Stimulated activated memory B cell treated with anti-CD40 and anti-IgM and Interleukin-4, amounts not matched to agents 10 μg/mL and 1 μg/mL and 100 μg/mL, for 72 hours (primary cell): ENCODE measurements around the gene F12.
A peak's percentile ranks its signal among the peaks of the same experiment; 100 is the strongest.
"Not testable (repeated sequence)": the region's sequence is repeated elsewhere in the genome, so short reads cannot be mapped to it uniquely, and the experiment has no call there.

Experiments
- ATAC-seq: fragments of 150-1000 bp; cut with Tn5 transposase; 2 replicates; pipeline ENCODE4 v1.10.0; 2021
- H3K27ac Mint-ChIP-seq: one replicate; pipeline ENCODE4 v1.8.0; 2022; ENCODE audit warnings: mild to moderate bottlenecking, mixed read lengths
- H3K27me3 Mint-ChIP-seq: one replicate; pipeline ENCODE4 v1.8.0; 2022; ENCODE audit warnings: mixed read lengths
- H3K36me3 Mint-ChIP-seq: one replicate; pipeline ENCODE4 v1.8.0; 2022; ENCODE audit warnings: mixed read lengths
- H3K4me1 Mint-ChIP-seq: one replicate; pipeline ENCODE4 v1.8.0; 2022; ENCODE audit warnings: mixed read lengths
- H3K4me3 Mint-ChIP-seq: one replicate; pipeline ENCODE4 v1.8.0; 2022; ENCODE audit warnings: mild to moderate bottlenecking, moderate library complexity, mixed read lengths
- H3K9me3 Mint-ChIP-seq: one replicate; pipeline ENCODE4 v1.8.0; 2022; ENCODE audit warnings: mixed read lengths

The F12 gene

DNA sequence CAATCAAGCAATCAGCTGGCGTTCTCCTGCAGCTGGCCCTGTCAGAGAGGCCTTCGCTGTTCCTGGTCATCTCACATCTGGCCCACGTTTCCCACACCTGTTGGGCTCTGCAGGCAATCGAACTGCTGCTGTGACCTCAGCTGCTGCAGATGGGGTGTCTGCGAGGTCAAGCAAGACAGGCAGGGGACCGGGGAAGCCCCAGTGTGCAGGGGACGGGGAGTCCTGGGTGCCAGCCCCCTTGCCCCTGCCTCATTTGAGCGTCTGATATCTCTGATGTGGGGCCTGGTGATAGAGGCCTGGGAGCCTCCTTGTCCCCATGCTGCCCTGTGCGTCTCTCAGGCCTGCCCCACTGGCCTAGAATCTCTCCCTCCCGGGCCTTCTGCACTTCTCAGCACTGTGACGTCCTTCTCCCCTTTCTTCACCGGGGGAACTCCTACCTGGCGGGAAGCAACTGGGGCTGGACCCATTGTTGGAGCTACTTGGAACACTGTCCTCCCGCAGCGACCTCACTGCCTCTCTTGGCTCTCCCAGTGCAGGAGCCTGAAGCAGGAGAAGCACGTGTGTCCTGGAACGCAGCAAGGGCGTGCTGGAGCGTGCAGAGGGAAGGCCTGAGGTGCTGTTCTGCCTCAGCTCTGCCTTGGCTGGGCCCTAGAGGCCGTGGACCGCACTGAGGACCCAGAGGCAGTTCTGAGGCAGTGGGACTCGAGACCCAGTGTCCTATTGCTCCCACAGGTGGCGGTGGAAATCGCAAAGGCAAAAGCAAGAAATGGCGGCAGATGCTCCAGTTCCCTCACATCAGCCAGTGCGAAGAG is 21.0 kb upstream of the F12 start:
- Mint-ChIP-seq H3K36me3 (peaks cover 20% of the 10 kb centered on the region), H3K4me1 (peaks cover 69% of the 10 kb centered on the region), H3K9me3 (no peaks in the 10 kb centered on the region), H3K4me3 (peak overlapping the region; percentile 92), H3K27me3 (no peaks in the 10 kb centered on the region), H3K27ac (peak overlapping the region; percentile 71)
- ATAC-seq = no peak

DNA sequence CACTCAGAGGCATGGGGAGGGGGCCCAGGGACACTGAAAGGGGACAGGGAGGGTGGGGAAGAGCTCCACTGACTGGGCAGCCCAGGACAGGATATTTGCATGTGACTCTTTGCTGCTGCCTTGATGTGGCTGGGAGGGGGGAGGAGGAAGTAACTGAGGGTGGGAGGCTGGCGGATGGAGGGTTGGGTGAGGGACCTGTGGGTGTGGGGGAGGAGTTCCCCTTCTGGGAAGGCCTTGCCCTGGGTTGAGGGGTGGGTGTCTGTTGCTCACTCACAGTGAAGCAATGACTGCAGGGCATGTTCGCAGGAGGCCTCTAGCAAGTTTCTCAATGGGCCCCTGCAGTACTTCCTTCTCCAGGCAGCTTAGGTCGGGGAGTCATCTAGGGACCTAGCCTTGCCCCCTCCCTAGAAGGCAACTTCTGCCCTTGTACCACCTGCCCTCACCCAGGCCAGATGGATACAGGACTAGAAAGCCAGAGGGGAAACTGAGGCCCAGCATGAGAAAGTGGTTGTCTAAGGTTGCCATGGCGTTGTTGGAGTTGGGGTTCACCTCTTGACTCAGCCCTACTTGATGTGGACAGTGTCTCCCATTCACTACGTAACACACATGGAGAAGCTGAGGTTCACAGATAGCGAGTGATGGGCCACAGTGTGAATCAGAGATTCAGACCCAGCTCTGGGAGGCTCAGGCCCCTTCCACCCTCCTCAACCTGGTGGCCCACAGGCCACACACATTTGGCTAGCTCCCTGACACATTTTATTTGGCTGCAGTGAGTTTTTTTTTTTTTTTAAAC is 20.1 kb upstream of the F12 start:
- ATAC-seq = no peak
- H3K4me1 Mint-ChIP-seq = peaks cover 75% of the 10 kb centered on the region
- peak overlapping the region; percentile 92 for H3K4me3 Mint-ChIP-seq
- H3K27me3 Mint-ChIP-seq = no peaks in the 10 kb centered on the region
- H3K36me3 Mint-ChIP-seq = peaks cover 20% of the 10 kb centered on the region
- peak overlapping the region; percentile 71 for H3K27ac Mint-ChIP-seq
- no peaks in the 10 kb centered on the region for H3K9me3 Mint-ChIP-seq

DNA sequence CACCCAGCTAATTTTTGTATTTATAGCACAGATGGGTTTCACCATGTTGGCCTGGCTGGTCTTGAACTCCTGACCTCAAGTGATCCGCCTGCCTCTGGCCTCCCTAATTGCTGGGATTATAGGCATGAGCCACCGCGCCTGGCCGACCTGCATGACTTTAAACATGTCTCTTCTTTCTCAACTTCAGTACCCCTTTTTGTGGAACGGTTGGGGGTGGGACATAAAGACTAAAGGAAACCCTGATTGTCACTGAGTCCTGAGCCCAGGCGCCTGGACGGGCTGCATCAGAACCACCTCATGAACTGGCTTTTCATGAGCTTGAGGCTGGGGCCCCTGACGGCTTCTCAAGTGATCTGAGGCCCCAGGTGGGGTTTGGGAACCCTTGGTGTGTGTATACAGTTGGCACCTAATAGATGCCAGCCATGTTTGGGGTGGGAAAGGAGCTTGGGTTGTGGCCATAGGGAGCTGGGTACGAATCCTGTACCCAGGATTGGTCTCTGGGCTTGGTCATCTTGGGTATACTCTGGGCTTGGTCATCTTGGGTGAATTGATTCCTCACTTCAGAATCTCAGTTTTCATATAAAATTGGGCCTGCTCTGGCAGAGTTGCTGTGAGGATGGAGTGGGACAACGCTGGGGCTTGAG is 19.3 kb upstream of the F12 start:
- H3K4me3 Mint-ChIP-seq = peak overlapping the region; percentile 92
- no peak for ATAC-seq
- H3K36me3 Mint-ChIP-seq = peaks cover 20% of the 10 kb centered on the region
- H3K4me1 Mint-ChIP-seq = peaks cover 75% of the 10 kb centered on the region
- peak overlapping the region; percentile 71 for H3K27ac Mint-ChIP-seq
- H3K27me3 Mint-ChIP-seq = no peaks in the 10 kb centered on the region
- H3K9me3 Mint-ChIP-seq = no peaks in the 10 kb centered on the region

DNA sequence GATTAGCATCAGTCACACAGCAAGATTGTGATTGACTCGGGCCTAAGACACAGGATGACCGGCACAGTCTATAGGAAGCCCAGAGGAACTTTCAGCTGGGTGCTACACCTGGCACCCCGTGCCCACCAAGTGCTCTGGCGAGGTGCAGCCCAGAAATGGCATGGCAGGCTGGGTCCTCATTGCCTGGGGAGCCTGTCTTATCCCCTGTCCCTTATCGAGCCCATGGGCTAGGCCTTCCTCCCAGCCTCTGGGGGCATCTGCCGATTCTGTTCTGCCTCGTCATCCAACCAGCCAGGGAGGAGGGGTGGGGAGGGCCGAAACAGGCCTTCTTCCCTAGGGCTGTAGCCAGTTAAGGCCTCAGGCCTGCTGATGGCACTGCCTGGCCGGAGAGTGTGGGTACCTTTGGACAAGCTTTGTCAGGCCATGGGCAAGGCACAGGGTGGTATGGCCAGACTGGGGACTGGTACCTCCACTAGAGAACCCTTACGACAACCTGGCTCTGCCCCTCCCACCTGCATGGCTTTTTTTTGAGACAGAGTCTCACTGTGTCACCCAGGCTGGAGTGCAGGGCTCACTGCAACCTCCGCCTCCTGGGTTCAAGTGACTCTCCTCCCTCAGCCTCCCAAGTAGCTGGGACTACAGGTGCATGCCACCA is 18.7 kb upstream of the F12 start:
- Mint-ChIP-seq H3K9me3 (no peaks in the 10 kb centered on the region), H3K27ac (peak overlapping the region; percentile 71), H3K36me3 (peaks cover 14% of the 10 kb centered on the region), H3K27me3 (no peaks in the 10 kb centered on the region), H3K4me1 (peaks cover 71% of the 10 kb centered on the region), H3K4me3 (peak overlapping the region; percentile 92)
- ATAC-seq = no peak

DNA sequence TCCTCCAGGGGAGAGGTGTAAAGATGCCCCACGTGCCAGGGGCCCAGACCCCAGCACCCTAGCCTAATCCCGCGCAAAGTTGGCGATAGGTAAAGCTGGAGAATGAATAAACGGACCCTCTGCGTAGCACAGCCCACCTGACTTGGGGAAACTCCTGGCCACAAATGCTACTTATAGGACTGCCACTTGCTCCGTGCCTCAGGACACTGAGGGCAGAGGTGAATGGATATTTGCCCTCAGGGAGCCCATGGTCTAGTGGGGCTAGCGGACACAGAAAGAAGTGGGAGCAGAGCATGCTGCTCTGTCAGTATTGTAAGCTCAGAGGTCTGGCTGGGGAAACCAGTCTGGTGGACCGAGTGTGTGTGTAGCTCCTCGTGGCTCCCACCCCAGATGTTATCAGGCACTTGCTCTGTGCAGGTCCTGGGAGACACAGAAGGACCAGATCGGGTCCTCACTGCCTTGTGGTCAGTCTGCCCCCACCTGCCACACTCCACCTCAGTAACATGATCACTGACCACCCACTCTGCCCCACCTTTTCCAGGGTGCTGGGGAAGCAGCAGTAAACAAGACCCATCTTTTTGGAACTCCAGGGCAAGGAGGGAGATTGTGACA is 18.0 kb upstream of the F12 start:
- no peak for ATAC-seq
- Mint-ChIP-seq H3K36me3 (peaks cover 10% of the 10 kb centered on the region), H3K4me1 (peaks cover 65% of the 10 kb centered on the region), H3K27ac (peak overlapping the region; percentile 71), H3K9me3 (no peaks in the 10 kb centered on the region), H3K4me3 (peak overlapping the region; percentile 92), H3K27me3 (no peaks in the 10 kb centered on the region)

DNA sequence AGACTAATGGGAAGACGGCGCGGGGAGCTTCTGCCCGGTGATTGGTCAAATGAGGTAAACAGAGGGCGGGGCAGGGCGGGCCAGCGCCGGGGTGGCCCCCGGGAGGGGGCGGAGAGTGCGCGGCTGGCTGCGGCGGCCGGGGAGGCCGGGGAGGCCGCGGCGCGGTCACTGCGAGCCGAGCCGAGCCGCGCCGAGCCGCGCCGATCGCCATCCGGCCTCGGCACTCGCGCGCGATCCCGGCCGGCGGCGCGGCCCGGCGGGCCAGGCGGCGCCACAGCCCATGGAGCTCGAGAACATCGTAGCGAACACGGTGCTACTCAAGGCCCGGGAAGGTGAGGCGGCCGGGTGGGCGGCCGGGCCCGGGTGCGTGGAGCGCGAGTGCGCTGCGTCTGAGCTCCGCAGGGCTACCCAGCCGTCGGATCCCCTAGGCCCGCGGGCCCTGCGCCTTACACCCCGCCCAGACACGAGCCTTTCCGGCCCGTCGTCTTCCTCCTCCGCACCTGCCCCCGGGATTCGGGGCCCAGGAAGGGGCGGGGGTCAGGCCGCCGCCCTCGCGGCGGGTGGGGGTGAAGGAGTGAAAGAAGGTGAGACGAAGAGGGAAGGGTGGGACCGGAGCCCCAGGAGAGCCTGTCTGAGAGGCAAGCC is 17.3 kb upstream of the F12 start, which contains the start of gene GRK6:
GRK6 (plus strand) TSS at position 111 of the 645 bp plus-strand sequence; CDS start at position 281, 170 bp downstream.
- Mint-ChIP-seq H3K27me3 (no peaks in the 10 kb centered on the region), H3K27ac (peak within 1 kb of the TSS; percentile 71), H3K4me1 (peaks cover 58% of the 10 kb centered on the region), H3K9me3 (no peaks in the 10 kb centered on the region), H3K4me3 (peak within 1 kb of the TSS; percentile 92), H3K36me3 (peaks cover 5% of the 10 kb centered on the region)
- peak; percentile 6 for ATAC-seq

DNA sequence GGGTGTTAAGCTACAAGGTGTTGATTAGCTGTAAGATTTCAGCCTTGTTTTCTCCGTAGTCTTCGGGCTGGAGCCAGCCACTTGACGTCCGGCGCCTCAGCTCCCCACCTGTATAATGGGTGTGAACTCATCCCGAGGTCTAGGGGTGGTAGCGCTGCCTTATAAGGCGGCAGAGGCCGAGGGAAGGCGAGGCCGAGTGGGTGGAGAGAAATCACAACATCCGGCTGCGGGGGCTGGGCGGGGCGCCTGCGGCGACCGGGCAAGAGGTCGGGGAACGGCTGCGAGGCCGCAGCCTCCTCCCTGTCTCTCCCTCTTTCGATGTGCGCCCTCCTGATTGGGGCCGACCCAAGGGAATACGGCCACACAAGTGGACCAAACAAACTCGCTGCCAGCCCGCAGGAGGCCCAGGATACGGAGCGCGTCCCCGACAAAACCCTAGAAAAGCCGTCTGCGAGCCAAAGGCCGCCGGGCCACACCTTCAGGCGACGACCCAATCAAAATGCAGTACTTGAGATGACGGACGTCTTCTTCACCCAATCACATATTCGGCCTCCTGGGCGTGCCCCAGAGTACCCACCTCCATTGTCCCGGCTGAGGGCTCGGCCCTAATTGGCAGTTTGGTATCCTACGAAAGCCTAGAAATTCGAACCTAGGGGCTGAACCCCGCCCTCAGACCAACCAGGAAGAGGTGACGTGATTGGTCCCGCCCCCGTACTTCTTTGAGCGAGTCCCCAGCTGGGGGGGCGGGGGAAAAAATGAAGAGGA is 16.6 kb upstream of the F12 start:
- peak; percentile 93 for ATAC-seq
- H3K9me3 Mint-ChIP-seq = no peaks in the 10 kb centered on the region
- peaks cover 5% of the 10 kb centered on the region for H3K36me3 Mint-ChIP-seq
- H3K4me3 Mint-ChIP-seq = peak overlapping the region; percentile 81
- peaks cover 51% of the 10 kb centered on the region for H3K4me1 Mint-ChIP-seq
- peak overlapping the region; percentile 71 for H3K27ac Mint-ChIP-seq
- no peaks in the 10 kb centered on the region for H3K27me3 Mint-ChIP-seq

DNA sequence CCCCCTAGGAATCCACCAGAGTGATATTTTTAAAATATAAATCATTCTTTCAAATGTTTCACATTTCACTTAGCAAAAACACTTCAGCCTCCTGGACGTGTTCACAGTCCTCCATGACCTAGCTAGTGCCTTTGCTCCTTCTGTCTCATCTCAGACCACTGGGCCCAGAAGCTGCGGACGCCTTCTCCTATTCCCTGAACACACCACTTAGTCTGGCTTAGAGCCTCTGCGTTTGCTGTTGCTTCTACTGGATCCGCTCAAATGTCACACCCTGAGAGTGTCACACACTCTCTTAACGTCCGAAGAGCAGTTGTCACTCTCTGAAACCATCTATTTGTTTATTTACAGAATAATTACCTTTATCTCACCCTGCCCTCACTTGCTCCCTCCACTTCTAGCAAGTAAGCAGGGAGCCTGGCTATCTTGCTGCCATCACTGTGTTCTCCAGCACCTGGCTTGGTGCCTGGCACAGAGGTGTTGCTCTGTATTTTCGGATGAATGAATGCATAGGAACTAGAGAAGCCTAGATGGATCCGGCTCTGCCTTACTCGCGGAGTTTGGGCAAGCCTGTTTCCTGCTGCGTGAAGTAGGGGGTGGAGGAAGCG is 15.9 kb upstream of the F12 start:
- Mint-ChIP-seq H3K27ac (peak overlapping the region; percentile 71), H3K4me1 (peaks cover 44% of the 10 kb centered on the region), H3K4me3 (peak overlapping the region; percentile 81), H3K9me3 (no peaks in the 10 kb centered on the region), H3K27me3 (no peaks in the 10 kb centered on the region), H3K36me3 (no peaks in the 10 kb centered on the region)
- ATAC-seq = no peak

DNA sequence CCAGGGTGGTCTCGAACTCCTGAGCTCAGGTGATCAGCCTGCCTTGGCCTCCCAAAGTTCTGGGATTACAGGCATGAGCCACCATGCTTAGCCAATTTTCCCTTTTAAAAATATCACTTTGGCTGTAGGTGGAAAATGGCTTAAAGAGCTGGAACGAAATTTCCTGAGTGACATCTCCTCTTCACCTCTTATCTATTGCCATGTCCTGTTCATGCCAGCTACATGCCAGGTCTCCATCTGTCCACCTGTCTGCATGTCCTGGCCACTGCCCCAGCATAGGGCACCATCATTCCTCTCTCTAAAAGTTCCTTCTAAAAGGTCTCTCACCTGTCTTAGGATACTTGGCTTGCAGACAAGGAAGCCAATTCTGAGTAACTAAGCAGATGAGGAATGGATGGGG is 14.3 kb upstream of the F12 start:
- no peaks in the 10 kb centered on the region for H3K9me3 Mint-ChIP-seq
- no peaks in the 10 kb centered on the region for H3K27me3 Mint-ChIP-seq
- no peak overlapping the region for H3K27ac Mint-ChIP-seq

DNA sequence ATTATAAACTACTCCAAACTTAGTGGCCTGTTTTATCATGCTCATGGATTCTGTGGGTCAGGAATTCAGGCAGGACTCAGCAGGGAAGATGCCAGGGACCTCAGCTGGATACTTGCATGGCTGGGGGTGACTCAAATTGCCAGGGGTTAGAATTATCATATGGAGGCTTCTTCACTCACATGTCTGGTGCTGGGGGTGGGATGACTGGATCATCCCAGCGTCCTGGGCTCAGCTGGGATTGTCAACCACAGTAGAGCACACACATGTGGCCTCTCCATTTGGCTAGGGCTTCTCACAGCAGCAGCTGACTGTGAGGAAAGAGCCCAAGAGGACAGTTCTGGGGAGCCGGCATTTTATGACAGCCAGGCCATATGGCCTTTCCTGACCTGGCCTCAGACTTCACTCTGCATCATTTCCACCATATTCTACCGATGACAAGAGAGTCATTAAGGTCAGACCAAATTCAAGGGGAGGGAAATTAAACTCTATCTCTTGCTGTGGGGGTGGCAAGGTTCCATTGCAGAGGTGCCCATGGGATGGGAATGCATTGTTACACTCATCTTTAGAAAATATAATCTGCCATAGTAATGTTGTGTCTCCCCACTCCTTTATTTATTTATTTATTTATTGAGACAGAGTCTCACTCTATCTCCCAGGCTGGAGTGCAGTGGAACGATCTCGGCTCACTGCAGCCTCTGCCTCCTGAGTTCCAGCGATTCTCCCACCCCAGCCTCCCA is 11.9 kb upstream of the F12 start:
- ATAC-seq = no peak
- Mint-ChIP-seq H3K27ac (no peak overlapping the region), H3K9me3 (no peaks in the 10 kb centered on the region), H3K36me3 (no peaks in the 10 kb centered on the region), H3K27me3 (no peaks in the 10 kb centered on the region), H3K4me1 (peaks cover 11% of the 10 kb centered on the region), H3K4me3 (no peak overlapping the region)

More for the DNA sequence above, 14.3 kb upstream of the F12 start:
- ATAC-seq = no peak
- Mint-ChIP-seq H3K4me3 (no peak overlapping the region), H3K36me3 (no peaks in the 10 kb centered on the region), H3K4me1 (peaks cover 28% of the 10 kb centered on the region)

DNA sequence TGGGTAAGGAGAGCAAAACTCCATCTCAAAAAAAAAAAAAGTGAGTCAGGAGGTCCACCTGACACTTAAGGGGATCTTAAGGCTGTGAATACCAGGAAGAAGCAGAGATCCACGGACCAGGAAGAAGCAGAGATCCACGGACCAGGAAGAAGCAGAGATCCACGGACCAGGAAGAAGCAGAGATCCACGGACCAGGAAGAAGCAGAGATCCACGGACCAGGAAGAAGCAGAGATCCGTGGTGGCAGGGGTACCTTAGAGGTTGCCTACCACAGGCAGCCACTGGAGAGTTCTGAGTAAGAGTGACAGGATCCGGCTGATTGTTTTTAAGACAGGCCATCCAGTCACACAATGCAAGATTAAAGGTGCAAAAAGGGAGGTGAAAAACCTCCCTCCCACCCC is 11.1 kb upstream of the F12 start:
- not testable (repeated sequence) for H3K4me1 Mint-ChIP-seq, H3K9me3 Mint-ChIP-seq, H3K36me3 Mint-ChIP-seq, H3K4me3 Mint-ChIP-seq, H3K27ac Mint-ChIP-seq, ATAC-seq, H3K27me3 Mint-ChIP-seq

DNA sequence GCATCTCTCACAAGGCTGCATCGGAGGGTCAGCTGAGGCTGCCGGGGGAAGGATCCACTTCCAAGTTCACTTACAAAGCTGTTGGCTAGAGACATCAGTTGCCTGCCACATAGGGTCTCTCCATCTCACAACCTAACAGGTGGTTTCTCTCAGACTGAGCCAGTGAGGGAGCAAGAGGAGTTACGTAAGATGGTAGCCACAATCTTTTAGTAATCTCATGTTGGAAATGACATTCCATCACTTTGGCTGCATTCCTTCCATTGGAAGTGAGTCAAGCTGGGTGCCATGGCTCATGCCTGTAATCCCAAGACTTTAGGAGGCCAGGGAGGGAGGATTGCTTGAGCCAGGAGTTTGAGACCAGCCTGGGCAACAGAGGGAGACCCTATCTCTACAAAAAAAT is 9.7 kb upstream of the F12 start:
- Mint-ChIP-seq H3K36me3 (no peaks in the 10 kb centered on the region), H3K4me3 (no peak overlapping the region), H3K9me3 (no peaks in the 10 kb centered on the region), H3K27ac (no peak overlapping the region), H3K27me3 (no peaks in the 10 kb centered on the region), H3K4me1 (no peaks in the 10 kb centered on the region)
- no peak for ATAC-seq

DNA sequence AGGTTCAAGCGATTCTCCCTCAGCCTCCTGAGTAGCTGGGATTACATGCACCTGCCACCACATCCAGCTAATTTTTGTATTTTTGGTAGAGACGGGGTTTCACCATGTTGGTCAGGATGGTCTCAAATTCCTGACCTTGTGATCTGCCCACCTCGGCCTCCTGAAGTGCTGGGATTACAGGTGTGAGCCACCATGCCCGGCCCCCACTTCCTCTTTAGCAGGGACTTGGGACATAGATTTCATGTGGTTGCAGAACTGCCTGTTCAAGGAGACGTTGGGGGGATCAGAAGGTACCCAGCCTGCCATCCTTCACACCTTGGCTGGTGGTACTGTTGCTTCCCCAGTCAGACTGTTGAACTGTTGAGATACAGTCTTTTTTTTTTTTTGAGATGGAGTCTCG is 7.7 kb upstream of the F12 start:
- not testable (repeated sequence) for H3K9me3 Mint-ChIP-seq

More for the DNA sequence above, 7.7 kb upstream of the F12 start:
- not testable (repeated sequence) for H3K27ac Mint-ChIP-seq, ATAC-seq, H3K36me3 Mint-ChIP-seq, H3K4me1 Mint-ChIP-seq, H3K27me3 Mint-ChIP-seq, H3K4me3 Mint-ChIP-seq
